CD4-positive, alpha-beta T cell (primary cell): Measurements from ENCODE around the gene COLGALT1. TPM values are rescaled to one million over a fixed set of nuclear protein-coding genes. Genes with fewer than 3 reads are reported as not detected.

Source experiments
- ATAC-seq: fragments of 200-7000 bp; cut with Tn5 transposase; one replicate; pipeline ENCODE4 v1.10.0; 2022; ENCODE audit warnings: mild to moderate bottlenecking; ENCODE audit not compliant: poor library complexity
- CTCF ChIA-PET: fragments of 350-600 bp; sonication (Branson Sonifier 250); formaldehyde crosslinking; loops from one replicate; lab custom pipeline; 2021; ENCODE audit warnings: antibody characterized with exemption, inconsistent platforms; lab: Charles Lee
- POLR2A ChIA-PET: fragments of 350-600 bp; sonication (Branson Sonifier 250); formaldehyde crosslinking; loops from one replicate; lab custom pipeline; 2021; ENCODE audit warnings: antibody characterized with exemption, inconsistent platforms; lab: Charles Lee
- DNase-seq, 14 experiments: peaks; one replicate each; pipeline ENCODE4 v3.0.0-alpha.2; 2013 to 2020; ENCODE audit warnings: mixed read lengths in 2 of 14
- H3K27ac ChIP-seq, 2 donors: one replicate each; pipeline versions ENCODE4 v1.5.1 to v1.7.0; 2013; ENCODE audit warnings: low read length in 2 of 2, low read depth in 1 of 2, mild to moderate bottlenecking in 1 of 2
- H3K27me3 ChIP-seq, 2 experiments: 1 replicate in 1 of 2; 2 replicates in 1 of 2; pipeline versions ENCODE4 v1.6.1 to v1.7.0; 2013; ENCODE audit warnings: low read length in 2 of 2, control low read depth in 1 of 2, mild to moderate bottlenecking in 1 of 2, moderate library complexity in 1 of 2; ENCODE audit not compliant: insufficient read depth in 2 of 2, control insufficient read depth in 1 of 2
- H3K36me3 ChIP-seq: one replicate; pipeline ENCODE4 v1.6.1; 2013; ENCODE audit warnings: low read length, control low read depth; ENCODE audit not compliant: insufficient read depth
- H3K4me1 ChIP-seq: one replicate; pipeline ENCODE4 v1.6.1; 2013; ENCODE audit warnings: low read length, control low read depth; ENCODE audit not compliant: insufficient read depth
- H3K4me3 ChIP-seq: one replicate; pipeline ENCODE4 v1.5.1; 2013; ENCODE audit warnings: mild to moderate bottlenecking, low read length, moderate library complexity
- H3K9me3 ChIP-seq, 2 experiments: 1 replicate in 1 of 2; 2 replicates in 1 of 2; pipeline versions ENCODE4 v1.6.1 to v1.7.0; 2013; ENCODE audit warnings: low read length in 2 of 2, mild to moderate bottlenecking in 2 of 2, control low read depth in 1 of 2, moderate library complexity in 1 of 2; ENCODE audit not compliant: control insufficient read depth in 1 of 2, insufficient read depth in 1 of 2
- H3K27ac Mint-ChIP-seq: one replicate; pipeline ENCODE4 v1.8.0; 2020; ENCODE audit warnings: mixed read lengths
- H3K27me3 Mint-ChIP-seq: one replicate; pipeline ENCODE4 v1.8.0; 2021; ENCODE audit warnings: mixed read lengths
- H3K36me3 Mint-ChIP-seq: one replicate; pipeline ENCODE4 v1.8.0; 2021; ENCODE audit warnings: low read depth, mixed read lengths
- H3K4me1 Mint-ChIP-seq: one replicate; pipeline ENCODE4 v1.8.0; 2021; ENCODE audit warnings: low read depth, mixed read lengths
- H3K4me3 Mint-ChIP-seq: one replicate; pipeline ENCODE4 v1.8.0; 2020; ENCODE audit warnings: mild to moderate bottlenecking, mixed read lengths
- H3K9me3 Mint-ChIP-seq: one replicate; pipeline ENCODE4 v1.8.0; 2020; ENCODE audit warnings: mixed read lengths
- intact Hi-C, 2 experiments: fragments of 100-400 bp; cut with DNase I in 1 of 2; cut with micrococcal nuclease in 1 of 2; formaldehyde crosslinking; loops; one replicate each; pipeline versions ENCODE4 v1.15.1 to v1.9.0; 2023 to 2025; cut with DNase I, micrococcal nuclease
- total RNA-seq, 174 experiments: library from RNA in 2 of 174; stranded (reverse) in 2 of 174; gene quantifications; one replicate each; pipeline ENCODE4 v1.2.3 and lab custom pipeline; 2021 to 2026
- TF ChIP-seq, protein P1 (sequence below): fragments of 200-600 bp; IDR thresholded peaks from one replicate; pipeline ENCODE4 v1.8.0; 2022; ENCODE audit warnings: antibody characterized with exemption, mild to moderate bottlenecking

The COLGALT1 gene
- total RNA-seq, 2 experiments from 2014 or later: 30.3 to 30.6 TPM

DNA sequence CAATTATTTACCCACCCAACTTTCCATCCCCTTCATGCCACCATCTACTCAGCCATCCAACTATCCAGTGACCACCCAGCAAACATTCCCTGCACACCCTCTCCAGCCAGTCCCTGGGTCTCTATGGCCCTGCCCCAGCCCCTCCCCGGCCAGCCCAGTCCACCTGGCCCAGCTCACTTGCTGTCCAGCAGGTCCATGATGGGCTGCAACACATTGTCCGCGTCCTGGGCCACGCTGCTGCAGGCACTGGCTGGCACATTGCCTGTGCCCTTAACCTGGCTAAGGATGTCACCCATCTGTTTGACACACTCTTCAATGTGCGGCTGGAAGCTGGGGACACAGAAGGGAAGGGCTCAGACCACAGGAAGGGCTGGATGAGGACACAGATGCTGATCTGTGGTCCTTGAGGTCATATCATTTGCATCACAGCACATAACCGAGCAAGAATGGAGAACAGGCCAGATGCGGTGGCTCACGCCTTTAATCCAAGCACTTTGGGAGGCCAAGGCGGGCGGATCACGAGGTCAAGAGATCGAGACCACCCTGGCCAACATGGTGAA is 71.1 kb downstream of the COLGALT1 start:
- DNase-seq (no peak), ATAC-seq (no peak)
- Histone ChIP-seq H3K4me1 (no peaks in the 10 kb centered on the region), H3K36me3 (no peaks in the 10 kb centered on the region), H3K9me3 (peaks cover 0 to 3% of the 10 kb centered on the region in 2 experiments), H3K27ac (no peak overlapping the region), H3K4me3 (no peak overlapping the region), H3K27me3 (no peaks in the 10 kb centered on the region)
- peaks cover 10% of the 10 kb centered on the region for H3K27me3 Mint-ChIP-seq
- TF ChIP-seq, protein P1, sequence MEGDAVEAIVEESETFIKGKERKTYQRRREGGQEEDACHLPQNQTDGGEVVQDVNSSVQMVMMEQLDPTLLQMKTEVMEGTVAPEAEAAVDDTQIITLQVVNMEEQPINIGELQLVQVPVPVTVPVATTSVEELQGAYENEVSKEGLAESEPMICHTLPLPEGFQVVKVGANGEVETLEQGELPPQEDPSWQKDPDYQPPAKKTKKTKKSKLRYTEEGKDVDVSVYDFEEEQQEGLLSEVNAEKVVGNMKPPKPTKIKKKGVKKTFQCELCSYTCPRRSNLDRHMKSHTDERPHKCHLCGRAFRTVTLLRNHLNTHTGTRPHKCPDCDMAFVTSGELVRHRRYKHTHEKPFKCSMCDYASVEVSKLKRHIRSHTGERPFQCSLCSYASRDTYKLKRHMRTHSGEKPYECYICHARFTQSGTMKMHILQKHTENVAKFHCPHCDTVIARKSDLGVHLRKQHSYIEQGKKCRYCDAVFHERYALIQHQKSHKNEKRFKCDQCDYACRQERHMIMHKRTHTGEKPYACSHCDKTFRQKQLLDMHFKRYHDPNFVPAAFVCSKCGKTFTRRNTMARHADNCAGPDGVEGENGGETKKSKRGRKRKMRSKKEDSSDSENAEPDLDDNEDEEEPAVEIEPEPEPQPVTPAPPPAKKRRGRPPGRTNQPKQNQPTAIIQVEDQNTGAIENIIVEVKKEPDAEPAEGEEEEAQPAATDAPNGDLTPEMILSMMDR: no peak
- no peak overlapping the region for H3K27ac Mint-ChIP-seq
- intact Hi-C loops: no loop called here
- H3K9me3 Mint-ChIP-seq: no peaks in the 10 kb centered on the region
- H3K4me1 Mint-ChIP-seq: no peaks in the 10 kb centered on the region
- ChIA-PET CTCF (no interaction called here), POLR2A (no interaction called here)
- no peaks in the 10 kb centered on the region for H3K36me3 Mint-ChIP-seq
- no peak overlapping the region for H3K4me3 Mint-ChIP-seq

DNA sequence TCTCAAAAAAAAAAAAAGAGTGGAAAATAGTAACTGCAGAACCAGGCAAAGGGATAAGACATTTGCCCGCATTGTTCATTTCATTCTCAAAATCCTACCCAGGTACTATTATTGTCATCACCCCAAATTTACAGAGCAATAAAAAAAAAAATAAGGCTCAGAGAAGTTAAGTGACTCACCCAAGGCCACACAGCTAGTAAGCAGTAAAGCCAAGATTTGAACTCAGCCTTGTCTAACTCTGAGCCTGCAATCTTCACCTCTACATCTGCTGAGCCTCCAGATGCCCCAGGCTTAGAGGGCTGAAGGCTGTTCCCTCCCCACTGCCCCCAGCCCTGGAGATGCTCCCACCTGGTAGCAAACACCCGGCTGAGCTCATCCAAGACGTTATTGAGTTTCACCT is 71.7 kb downstream of the COLGALT1 start:
- H3K9me3 ChIP-seq: no peaks in the 10 kb centered on the region
- Mint-ChIP-seq H3K4me1 (no peaks in the 10 kb centered on the region), H3K4me3 (no peak overlapping the region), H3K9me3 (no peaks in the 10 kb centered on the region), H3K27me3 (peaks cover 9% of the 10 kb centered on the region), H3K36me3 (no peaks in the 10 kb centered on the region), H3K27ac (no peak overlapping the region)
- H3K4me3 ChIP-seq: no peak overlapping the region
- CTCF ChIA-PET: no interaction called here
- H3K36me3 ChIP-seq: no peaks in the 10 kb centered on the region
- TF ChIP-seq, protein P1: no peak
- intact Hi-C loops: no loop called here
- no peak for DNase-seq
- no peaks in the 10 kb centered on the region for H3K27me3 ChIP-seq
- no peak for ATAC-seq
- no peak overlapping the region for H3K27ac ChIP-seq
- POLR2A ChIA-PET: no interaction called here
- H3K4me1 ChIP-seq: no peaks in the 10 kb centered on the region

DNA sequence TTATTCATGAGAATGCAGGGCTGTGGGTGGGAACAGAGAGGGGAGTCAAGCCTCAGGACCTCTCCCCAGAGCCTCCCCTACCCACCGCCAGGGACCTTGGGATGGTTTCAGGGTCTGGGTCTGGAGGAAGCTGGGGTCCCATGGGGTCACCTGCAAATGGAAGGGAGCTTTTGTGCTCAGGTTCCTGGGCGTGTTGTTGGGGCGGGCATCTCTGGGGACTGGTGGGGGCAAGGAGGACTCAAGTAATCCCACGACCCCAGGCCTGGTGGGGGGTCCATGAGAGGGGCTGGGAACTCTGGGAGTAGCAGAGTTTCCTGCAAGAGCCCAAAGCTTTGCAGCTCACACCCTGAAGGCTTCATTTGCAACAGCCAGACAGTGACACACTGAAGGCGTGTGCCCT is 72.5 kb downstream of the COLGALT1 start:
- intact Hi-C loops: no loop called here
- ChIA-PET CTCF (no interaction called here), POLR2A (no interaction called here)
- no peak for ATAC-seq
- H3K4me3 ChIP-seq: no peak overlapping the region
- no peaks in the 10 kb centered on the region for H3K36me3 ChIP-seq
- no peak overlapping the region for H3K27ac ChIP-seq
- Mint-ChIP-seq H3K9me3 (no peaks in the 10 kb centered on the region), H3K27me3 (peaks cover 9% of the 10 kb centered on the region), H3K27ac (no peak overlapping the region), H3K4me1 (no peaks in the 10 kb centered on the region), H3K36me3 (no peaks in the 10 kb centered on the region), H3K4me3 (no peak overlapping the region)
- no peaks in the 10 kb centered on the region for H3K9me3 ChIP-seq
- H3K4me1 ChIP-seq: no peaks in the 10 kb centered on the region
- DNase-seq: no peak
- TF ChIP-seq, protein P1: no peak
- H3K27me3 ChIP-seq: no peaks in the 10 kb centered on the region
